Breast epithelium (tissue), 4 donors: ENCODE measurements around the gene ISG15. TPM values are rescaled to one million over a fixed set of nuclear protein-coding genes. Genes with fewer than 3 reads are reported as not detected.

Experiments used
- DNase-seq, 2 donors: peaks; one replicate each; pipeline ENCODE4 v3.0.0-alpha.2; 2019; ENCODE audit warnings: low spot score in 2 of 2
- H3K27ac ChIP-seq, 2 donors: fragments of 200-600 bp; sonication (generic) in 1 of 2; one replicate each; pipeline ENCODE4 v1.5.1; 2016 to 2019; ENCODE audit warnings: mild to moderate bottlenecking in 1 of 2
- H3K27me3 ChIP-seq, 2 donors: fragments of 200-600 bp; sonication (generic) in 1 of 2; one replicate each; pipeline versions ENCODE4 v1.5.1 to v1.6.0; 2017 to 2019; ENCODE audit warnings: control low read depth in 1 of 2, mild to moderate bottlenecking in 1 of 2
- H3K36me3 ChIP-seq: fragments of 200-600 bp; one replicate; pipeline ENCODE4 v1.5.1; 2019
- H3K4me1 ChIP-seq, 2 donors: fragments of 200-600 bp; sonication (generic); one replicate each; pipeline ENCODE4 v1.5.1; 2016 to 2019; ENCODE audit warnings: control low read depth in 1 of 2
- H3K4me3 ChIP-seq, 3 donors: fragments of 200-600 bp; sonication (generic); 1 replicate in 2 of 3; 2 replicates in 1 of 3; pipeline ENCODE4 v1.5.1; 2016 to 2019; ENCODE audit warnings: mild to moderate bottlenecking in 3 of 3, moderate library complexity in 2 of 3
- H3K9me3 ChIP-seq, 2 donors: fragments of 200-600 bp; sonication (generic) in 1 of 2; one replicate each; pipeline ENCODE4 v1.5.1; 2016 to 2019; ENCODE audit warnings: control low read depth in 1 of 2
- POLR2A ChIP-seq: fragments of 450-650 bp; IDR thresholded peaks from one replicate; pipeline ENCODE4 v1.6.1; 2016; ENCODE audit warnings: antibody characterized with exemption, mild to moderate bottlenecking, moderate library complexity
- POLR2AphosphoS5 ChIP-seq, 3 donors: sonication (generic); formaldehyde crosslinking; IDR thresholded peaks; one replicate each; pipeline ENCODE4 v1.6.1; 2017; ENCODE audit warnings: antibody characterized with exemption in 3 of 3
- intact Hi-C: fragments of 100-400 bp; cut with DNase I; formaldehyde crosslinking; loops from one replicate; pipeline ENCODE4 v1.15.1; 2023; ENCODE audit warnings: low total_unique reads
- total RNA-seq, 3 donors: library from RNA; depleted of rRNA; stranded (reverse); fragments of >200 nt; gene quantifications; one replicate each; pipeline ENCODE4 v1.1.0, GENCODE V29; 2016
- TF ChIP-seq, protein P1 (sequence below), 3 donors: fragments of 450-650 bp; IDR thresholded peaks; one replicate each; pipeline ENCODE4 v1.5.1; 2016 to 2017; ENCODE audit warnings: antibody characterized with exemption in 3 of 3, mild to moderate bottlenecking in 3 of 3, moderate library complexity in 3 of 3

Gene ISG15
- total RNA-seq, 3 donors from 2014 or later, result 15.5 to 31.5 (median 18.0) TPM

DNA sequence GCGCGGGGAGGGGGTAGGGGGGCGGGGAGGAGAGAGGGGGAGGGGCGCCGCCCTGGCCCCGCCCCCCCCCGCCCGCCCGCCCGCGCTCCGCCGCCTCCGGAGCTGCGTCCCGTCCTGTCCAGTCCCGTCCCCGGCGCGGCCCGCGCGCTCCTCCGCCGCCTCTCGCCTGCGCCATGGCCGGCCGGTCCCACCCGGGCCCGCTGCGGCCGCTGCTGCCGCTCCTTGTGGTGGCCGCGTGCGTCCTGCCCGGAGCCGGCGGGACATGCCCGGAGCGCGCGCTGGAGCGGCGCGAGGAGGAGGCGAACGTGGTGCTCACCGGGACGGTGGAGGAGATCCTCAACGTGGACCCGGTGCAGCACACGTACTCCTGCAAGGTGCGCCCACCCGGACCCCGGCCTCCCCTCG lies 6.7 kb downstream of the ISG15 start, which contains the start of gene AGRN:
AGRN (plus strand) TSS at position 121 of the 405 bp plus-strand sequence; CDS start at position 174, 53 bp downstream.
- Histone ChIP-seq H3K4me1 (peaks cover 4 to 18% of the 10 kb centered on the region in 2 donors), H3K27me3 (no peaks in the 10 kb centered on the region)
- no peak for DNase-seq

DNA sequence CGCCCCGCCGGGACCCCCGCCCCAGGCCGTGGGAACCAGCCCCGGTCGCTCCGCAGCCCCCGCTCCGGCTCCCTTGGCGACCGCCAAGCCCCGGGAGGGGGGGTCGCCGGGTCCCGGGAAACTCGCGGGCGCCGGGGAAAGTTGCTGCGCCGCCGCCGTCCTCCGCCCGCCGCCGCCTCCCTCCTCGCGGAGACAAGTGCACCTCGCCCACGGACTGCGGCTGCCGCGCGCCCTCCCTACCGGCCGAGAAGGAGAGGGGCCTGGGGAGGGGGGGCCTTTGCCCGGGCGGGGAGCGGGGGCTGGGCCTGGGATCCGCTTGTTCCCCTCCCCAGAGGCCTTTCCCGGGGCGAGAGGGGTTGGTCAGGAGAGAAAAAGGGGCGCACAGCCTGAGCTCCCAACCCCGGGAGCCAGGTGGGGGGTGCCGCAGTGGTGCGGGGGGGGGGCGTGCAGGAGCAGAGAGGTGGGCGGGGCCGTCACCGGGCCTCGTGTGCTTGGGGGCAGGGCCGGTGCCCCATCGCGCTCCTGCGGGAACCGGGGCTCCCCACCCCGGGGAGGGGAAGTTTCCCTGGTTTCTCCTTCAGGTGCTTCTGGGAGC lies 7.2 kb downstream of the ISG15 start:
- intact Hi-C loops, result loop anchor here (10.0 kb wide), 1 partner anchor 464 kb away; no protein-coding TSS in a partner anchor
- Histone ChIP-seq H3K36me3 (no peaks in the 10 kb centered on the region), H3K4me1 (peaks cover 4 to 18% of the 10 kb centered on the region in 2 donors), H3K27ac (peak overlapping the region; percentile 92 to 98), H3K27me3 (no peaks in the 10 kb centered on the region), H3K4me3 (peak overlapping the region; percentile 61 to 84 (median 80)), H3K9me3 (no peaks in the 10 kb centered on the region)
- no peak for DNase-seq
- TF ChIP-seq POLR2A, result no peak
- no peak for TF ChIP-seq POLR2AphosphoS5 (IDR thresholded peaks at IDR 0.05)
- TF ChIP-seq, protein P1, sequence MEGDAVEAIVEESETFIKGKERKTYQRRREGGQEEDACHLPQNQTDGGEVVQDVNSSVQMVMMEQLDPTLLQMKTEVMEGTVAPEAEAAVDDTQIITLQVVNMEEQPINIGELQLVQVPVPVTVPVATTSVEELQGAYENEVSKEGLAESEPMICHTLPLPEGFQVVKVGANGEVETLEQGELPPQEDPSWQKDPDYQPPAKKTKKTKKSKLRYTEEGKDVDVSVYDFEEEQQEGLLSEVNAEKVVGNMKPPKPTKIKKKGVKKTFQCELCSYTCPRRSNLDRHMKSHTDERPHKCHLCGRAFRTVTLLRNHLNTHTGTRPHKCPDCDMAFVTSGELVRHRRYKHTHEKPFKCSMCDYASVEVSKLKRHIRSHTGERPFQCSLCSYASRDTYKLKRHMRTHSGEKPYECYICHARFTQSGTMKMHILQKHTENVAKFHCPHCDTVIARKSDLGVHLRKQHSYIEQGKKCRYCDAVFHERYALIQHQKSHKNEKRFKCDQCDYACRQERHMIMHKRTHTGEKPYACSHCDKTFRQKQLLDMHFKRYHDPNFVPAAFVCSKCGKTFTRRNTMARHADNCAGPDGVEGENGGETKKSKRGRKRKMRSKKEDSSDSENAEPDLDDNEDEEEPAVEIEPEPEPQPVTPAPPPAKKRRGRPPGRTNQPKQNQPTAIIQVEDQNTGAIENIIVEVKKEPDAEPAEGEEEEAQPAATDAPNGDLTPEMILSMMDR (IDR thresholded peaks at IDR 0.05), result no peak

More for the DNA sequence above, 6.7 kb downstream of the ISG15 start, which contains the start of gene AGRN:
- peak within 1 kb of the TSS; percentile 61 to 84 (median 80) for H3K4me3 ChIP-seq
- H3K27ac ChIP-seq, result peak within 1 kb of the TSS; percentile 92 to 98
- intact Hi-C loops, result loop anchor here (10.0 kb wide), 1 partner anchor 465 kb away; no protein-coding TSS in a partner anchor
- no peaks in the 10 kb centered on the region for H3K36me3 ChIP-seq
- no peaks in the 10 kb centered on the region for H3K9me3 ChIP-seq
- TF ChIP-seq POLR2AphosphoS5 (IDR thresholded peaks at IDR 0.05) (no peak), POLR2A (no peak)
- TF ChIP-seq, protein P1 (IDR thresholded peaks at IDR 0.05), result no peak

DNA sequence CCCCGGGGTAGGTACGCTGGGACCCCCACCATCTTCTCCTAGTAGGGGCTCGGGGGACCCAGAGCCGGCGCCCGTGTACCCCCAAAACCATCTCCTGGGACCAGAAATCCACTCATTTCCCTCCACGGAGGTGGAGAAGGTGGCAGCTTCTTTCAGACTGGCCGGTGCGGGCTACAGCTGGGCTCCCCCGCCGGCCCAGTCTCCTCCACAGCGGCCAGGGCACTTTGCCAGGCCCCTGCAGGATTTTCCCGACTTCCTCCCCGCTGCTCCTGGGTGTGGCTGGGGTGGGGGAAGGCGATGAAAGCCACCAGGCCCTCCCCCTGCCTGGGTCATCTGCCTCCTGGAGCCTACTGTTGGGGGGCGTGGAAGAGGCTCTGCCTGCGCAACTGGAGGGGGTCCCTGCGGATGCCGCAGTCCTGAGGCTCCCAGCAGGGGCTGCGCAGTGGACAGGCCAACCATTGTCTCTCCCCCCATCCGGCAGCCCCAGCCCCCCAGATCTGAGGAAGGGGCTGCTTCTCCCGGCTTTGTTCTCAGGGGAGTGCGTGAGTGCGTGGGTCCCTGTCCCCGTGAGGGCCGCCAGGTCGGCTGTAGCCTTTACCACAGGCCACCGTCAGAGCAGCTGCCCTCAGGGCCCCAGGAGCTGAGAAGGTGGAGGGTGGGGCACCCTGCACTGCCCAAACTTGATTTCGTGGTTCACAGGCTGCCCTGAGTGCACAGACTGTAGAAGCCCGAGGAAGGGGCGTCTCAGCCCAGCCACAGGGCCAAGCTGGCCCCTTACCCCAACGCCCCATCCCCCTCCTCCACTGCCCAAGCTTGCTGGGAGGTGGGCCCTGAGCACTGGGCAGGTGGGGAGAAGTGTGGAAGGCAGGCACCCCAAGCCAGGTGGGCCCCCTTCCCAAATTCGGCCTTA lies 8.0 kb downstream of the ISG15 start:
- intact Hi-C loops, result loop anchor here (10.0 kb wide), 1 partner anchor 464 kb away; no protein-coding TSS in a partner anchor
- Histone ChIP-seq H3K9me3 (no peaks in the 10 kb centered on the region), H3K36me3 (no peaks in the 10 kb centered on the region), H3K27me3 (no peaks in the 10 kb centered on the region), H3K4me1 (peaks cover 4 to 18% of the 10 kb centered on the region in 2 donors), H3K27ac (peak overlapping the region; percentile 92 to 98), H3K4me3 (peak overlapping the region; percentile 61 to 84 (median 80))
- TF ChIP-seq, protein P1 (IDR thresholded peaks at IDR 0.05), result no peak
- TF ChIP-seq POLR2A (no peak), POLR2AphosphoS5 (IDR thresholded peaks at IDR 0.05) (no peak)
- DNase-seq, result peak; percentile 54 to 88

DNA sequence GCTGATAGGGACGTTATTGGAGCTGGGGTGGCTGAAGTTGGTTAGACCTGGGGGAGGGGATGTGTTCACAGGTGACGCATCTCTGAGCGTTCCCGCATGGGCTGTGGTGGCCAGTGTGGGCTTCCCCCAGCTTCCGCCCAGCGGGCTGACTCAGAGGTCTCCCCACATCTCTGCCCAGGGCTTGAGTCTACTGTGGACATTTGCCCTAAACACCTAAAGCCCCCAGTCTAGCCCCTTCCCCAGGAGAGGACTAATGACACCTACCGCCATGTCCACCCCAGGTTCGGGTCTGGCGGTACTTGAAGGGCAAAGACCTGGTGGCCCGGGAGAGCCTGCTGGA lies 8.6 kb downstream of the ISG15 start:
- DNase-seq, result no peak
- H3K4me3 ChIP-seq, result peak overlapping the region in 2 of 3 donors; percentile 80 to 84
- TF ChIP-seq POLR2AphosphoS5 (IDR thresholded peaks at IDR 0.05) (no peak), POLR2A (no peak)
- TF ChIP-seq, protein P1 (IDR thresholded peaks at IDR 0.05), result no peak
- no peaks in the 10 kb centered on the region for H3K36me3 ChIP-seq
- intact Hi-C loops, result loop anchor here (10.0 kb wide), 1 partner anchor 463 kb away; no protein-coding TSS in a partner anchor
- peak overlapping the region in 1 of 2 donors; percentile 92 for H3K27ac ChIP-seq
- H3K4me1 ChIP-seq, result peaks cover 4 to 22% of the 10 kb centered on the region in 2 donors
- H3K27me3 ChIP-seq, result no peaks in the 10 kb centered on the region
- no peaks in the 10 kb centered on the region for H3K9me3 ChIP-seq
